GM12891 (cell line): ENCODE measurements around the gene SSNA1.

Experiments used
- POLR2A ChIP-seq: IDR thresholded peaks from 2 replicates; pipeline ENCODE4 v1.6.1; 2011; ENCODE audit warnings: low read depth, low read length, control low read depth
- POLR2AphosphoS5 ChIP-seq: IDR thresholded peaks from 2 replicates; pipeline ENCODE4 v1.6.1; 2011; ENCODE audit warnings: low read depth, low read length, control low read depth
- SPI1 ChIP-seq: IDR thresholded peaks from 2 replicates; pipeline ENCODE4 v1.6.1; 2011; ENCODE audit warnings: low read depth, low read length, control low read depth

DNA sequence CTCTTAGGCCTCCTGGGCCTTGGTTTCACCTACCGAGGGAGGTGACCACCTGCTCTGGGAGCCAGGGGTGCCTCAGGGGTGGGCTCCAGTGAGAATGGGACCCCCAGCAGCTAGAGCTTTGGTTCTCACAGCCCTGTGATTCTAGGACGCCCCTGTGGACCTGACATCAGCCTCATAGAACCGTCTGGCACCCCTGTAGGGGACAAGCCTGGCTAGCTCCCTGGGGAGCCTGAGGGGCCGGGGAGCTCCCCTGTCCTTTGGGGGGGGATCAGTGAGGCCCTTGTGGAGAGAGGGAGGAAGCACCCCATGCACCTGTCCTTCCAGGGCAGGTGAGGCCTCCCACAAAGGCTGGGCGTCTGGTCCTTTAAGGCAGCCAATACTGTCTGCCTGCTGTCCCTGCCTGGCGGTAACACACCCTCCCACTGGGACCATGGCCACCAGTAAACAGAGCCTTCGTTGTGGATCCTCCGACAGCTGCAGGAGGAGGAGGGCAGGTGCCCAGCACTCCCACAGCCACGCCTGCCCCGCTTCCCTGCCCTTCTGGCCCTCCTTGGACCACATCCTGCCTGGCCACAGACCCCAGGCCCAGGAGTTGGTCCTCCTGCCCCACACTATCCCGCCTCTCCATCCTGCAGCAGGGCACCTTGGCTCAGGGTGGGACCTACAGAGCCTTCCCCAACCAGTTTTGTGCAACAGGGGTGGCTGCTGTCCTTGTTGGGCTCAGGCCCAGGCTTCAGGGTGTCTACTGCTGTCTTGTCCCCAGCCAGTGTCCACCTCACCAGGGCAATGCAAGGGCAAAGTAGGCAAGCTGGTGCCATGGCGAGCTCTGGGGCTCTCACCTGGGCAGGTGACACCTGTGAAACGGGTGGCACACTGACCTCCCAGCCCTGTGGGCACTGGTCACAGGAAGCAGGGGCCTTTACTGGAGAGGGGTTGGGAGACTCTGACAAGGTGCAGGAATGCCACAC is 49.6 kb downstream of the SSNA1 start:
- TF ChIP-seq POLR2A (no peak), POLR2AphosphoS5 (no peak), SPI1 (no peak)
